Fibroblast of mammary gland (primary cell): ENCODE data around the gene KRT26.

Source experiments
- DNase-seq: peaks from one replicate; pipeline ENCODE4 v3.0.0-alpha.2; 2010; ENCODE audit warnings: low read depth
- H3K4me3 ChIP-seq: 2 replicates; pipeline ENCODE4 v1.5.1; 2011; ENCODE audit warnings: low read depth, mild to moderate bottlenecking, low read length, moderate library complexity; ENCODE audit not compliant: control insufficient read depth
- CTCF ChIP-seq: conservative IDR thresholded peaks from 2 replicates; pipeline ENCODE4 v1.5.1; 2011; ENCODE audit warnings: low read depth, low read length, inconsistent platforms; ENCODE audit not compliant: control insufficient read depth, insufficient read depth

Gene KRT26

DNA sequence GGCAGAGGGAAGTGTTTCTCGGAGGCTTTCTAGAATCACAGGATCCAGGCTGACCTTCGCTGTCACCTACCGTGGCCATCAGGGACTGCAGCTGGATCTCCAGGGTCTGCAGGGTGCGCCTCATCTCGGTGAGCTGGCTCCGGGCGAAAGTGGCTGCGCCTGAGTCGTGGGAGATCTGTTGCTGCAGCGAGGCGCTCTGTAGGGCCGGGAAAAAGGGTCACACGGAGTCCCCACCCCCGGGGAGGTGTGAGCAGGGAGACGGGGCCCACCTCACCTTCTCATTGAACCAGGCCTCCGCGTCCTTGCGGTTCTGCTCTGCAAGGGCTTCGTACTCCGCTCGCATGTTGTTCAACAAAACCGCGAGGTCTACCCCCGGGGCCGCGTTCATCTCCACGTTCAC, 24.8 kb upstream of the KRT26 start:
- H3K4me3 ChIP-seq, result no peak overlapping the region
- DNase-seq, result no peak
- no peak for TF ChIP-seq CTCF

DNA sequence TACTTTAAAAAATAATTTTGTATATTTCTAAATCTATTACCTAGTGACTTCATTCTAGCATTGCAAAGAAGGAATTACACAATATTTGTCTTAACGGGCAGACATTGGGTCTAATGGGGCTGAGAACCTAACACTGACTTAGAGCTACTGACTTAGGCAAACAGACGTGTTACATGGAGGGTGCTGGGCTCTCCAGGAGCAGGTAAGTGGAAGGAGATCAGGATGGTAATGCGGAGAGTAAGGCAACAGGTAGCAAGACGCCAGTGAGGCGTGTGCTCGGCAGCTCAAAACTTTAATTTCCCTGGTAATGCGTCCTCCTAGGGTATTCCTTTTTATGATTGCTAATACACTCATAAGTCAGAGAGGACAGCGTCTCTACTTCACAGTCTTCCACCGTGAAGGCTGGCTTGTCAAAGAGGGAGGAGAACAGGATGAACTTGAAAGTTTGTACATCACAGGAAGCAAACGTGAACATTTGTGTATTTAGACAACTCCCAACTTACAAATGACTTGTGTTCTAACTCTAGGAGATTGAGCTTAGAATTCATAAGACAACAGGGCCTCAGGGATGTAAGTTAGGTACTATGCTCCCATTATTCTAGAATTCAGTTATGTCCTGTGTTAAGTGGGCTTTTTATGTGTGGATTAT, 23.1 kb upstream of the KRT26 start:
- H3K4me3 ChIP-seq, result no peak overlapping the region
- no peak for TF ChIP-seq CTCF
- DNase-seq, result no peak

DNA sequence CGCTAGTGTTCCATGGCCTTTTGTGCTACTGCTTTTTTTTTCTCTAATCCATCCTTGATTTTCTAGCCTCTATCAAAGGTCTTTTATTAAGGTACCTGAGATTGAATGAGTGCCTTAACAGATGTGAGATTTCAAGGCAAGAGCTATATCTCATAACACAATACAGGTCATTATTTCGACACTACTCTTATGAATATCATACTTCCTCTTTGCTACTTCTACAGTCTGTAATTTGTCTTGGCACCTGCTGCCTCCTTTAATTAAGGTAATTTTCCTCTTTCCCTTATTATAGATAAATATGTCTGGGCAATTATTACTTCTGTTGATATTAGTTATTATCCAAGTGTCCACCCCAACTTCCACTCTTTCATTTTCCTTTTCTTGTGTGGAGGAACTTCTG, 22.5 kb upstream of the KRT26 start:
- TF ChIP-seq CTCF, result no peak
- DNase-seq, result no peak
- no peak overlapping the region for H3K4me3 ChIP-seq

- no peak overlapping the region for H3K4me3 ChIP-seq
- DNase-seq, result no peak
- TF ChIP-seq CTCF, result no peak
These were observed 21.8 kb upstream of the KRT26 start for GRCh38 chr17:40793832-40794231.

GRCh38 chr17:40791787-40792436, 19.9 kb upstream of the KRT26 start:
- TF ChIP-seq CTCF, result peak; percentile 77
- peak; percentile 62 for DNase-seq

GRCh38 chr17:40791111-40791510, 19.1 kb upstream of the KRT26 start:
- TF ChIP-seq CTCF, result no peak
- no peak for DNase-seq
- H3K4me3 ChIP-seq, result no peak overlapping the region

More at GRCh38 chr17:40791787-40792436, 19.9 kb upstream of the KRT26 start:
- H3K4me3 ChIP-seq, result no peak overlapping the region
